GM13977 (cell line): Measurements from ENCODE around the gene PRKCE.

Source experiments
- DNase-seq: peaks from one replicate; pipeline ENCODE4 v3.0.0; 2012; ENCODE audit warnings: low spot score
- in situ Hi-C: fragments of 300-500 bp; cut with MboI; formaldehyde crosslinking; loops from one replicate; pipeline ENCODE4 v1.12.0; 2022; ENCODE audit warnings: low sequenced_read_pairs, low pct_unique_long_range_greater_than_20kb, mixed read lengths, inconsistent platforms; ENCODE audit not compliant: unreplicated experiment
- TF ChIP-seq, protein P1 (sequence below): IDR thresholded peaks from 2 replicates; pipeline ENCODE4 v1.5.1; 2012; ENCODE audit warnings: mild to moderate bottlenecking, control low read depth; ENCODE audit not compliant: insufficient read depth; ENCODE audit errors: extremely low read depth, missing control alignments

Gene PRKCE

DNA sequence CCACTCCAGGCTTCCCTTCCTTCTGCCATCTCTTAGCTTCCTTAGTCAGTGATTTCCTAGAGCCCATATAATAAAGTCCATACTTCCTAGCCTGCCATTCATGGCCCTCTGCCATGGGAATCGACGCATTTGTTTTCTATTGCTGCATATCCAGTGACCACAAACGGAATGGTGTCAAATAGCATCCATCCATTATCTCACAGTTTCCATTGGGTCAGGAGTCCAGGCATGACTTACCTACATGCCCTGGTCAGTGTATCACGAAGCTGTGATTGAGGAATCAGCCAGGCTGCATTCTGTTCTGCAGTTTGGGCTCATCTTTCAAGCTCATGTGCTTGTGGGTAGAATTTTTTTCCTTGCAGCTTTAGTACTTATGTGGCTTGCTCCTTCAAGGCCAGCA is 436.0 kb downstream of the PRKCE start:
- TF ChIP-seq, protein P1, sequence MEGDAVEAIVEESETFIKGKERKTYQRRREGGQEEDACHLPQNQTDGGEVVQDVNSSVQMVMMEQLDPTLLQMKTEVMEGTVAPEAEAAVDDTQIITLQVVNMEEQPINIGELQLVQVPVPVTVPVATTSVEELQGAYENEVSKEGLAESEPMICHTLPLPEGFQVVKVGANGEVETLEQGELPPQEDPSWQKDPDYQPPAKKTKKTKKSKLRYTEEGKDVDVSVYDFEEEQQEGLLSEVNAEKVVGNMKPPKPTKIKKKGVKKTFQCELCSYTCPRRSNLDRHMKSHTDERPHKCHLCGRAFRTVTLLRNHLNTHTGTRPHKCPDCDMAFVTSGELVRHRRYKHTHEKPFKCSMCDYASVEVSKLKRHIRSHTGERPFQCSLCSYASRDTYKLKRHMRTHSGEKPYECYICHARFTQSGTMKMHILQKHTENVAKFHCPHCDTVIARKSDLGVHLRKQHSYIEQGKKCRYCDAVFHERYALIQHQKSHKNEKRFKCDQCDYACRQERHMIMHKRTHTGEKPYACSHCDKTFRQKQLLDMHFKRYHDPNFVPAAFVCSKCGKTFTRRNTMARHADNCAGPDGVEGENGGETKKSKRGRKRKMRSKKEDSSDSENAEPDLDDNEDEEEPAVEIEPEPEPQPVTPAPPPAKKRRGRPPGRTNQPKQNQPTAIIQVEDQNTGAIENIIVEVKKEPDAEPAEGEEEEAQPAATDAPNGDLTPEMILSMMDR = no peak
- in situ Hi-C loops = no loop called here
- no peak for DNase-seq

DNA sequence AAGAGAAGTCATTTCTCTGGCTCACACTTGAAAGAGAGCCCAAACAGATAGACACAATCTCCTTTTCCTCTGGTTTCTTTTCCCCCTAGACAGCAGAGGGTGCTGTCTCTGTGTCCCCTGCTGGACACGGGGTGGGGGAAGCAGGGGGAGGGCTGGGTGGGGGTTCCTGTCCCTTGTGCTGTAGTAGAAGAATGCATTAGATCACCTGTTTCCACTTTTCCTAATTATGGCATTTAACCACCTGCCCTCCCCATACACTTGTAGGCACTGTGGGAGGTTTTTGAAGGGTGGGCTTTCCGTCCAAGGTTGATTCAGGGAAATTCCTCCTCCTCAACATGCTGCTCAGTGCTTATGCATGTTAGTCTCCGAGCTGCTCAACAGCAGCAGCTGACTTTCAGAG is 439.5 kb downstream of the PRKCE start:
- in situ Hi-C loops = no loop called here
- TF ChIP-seq, protein P1 = no peak

DNA sequence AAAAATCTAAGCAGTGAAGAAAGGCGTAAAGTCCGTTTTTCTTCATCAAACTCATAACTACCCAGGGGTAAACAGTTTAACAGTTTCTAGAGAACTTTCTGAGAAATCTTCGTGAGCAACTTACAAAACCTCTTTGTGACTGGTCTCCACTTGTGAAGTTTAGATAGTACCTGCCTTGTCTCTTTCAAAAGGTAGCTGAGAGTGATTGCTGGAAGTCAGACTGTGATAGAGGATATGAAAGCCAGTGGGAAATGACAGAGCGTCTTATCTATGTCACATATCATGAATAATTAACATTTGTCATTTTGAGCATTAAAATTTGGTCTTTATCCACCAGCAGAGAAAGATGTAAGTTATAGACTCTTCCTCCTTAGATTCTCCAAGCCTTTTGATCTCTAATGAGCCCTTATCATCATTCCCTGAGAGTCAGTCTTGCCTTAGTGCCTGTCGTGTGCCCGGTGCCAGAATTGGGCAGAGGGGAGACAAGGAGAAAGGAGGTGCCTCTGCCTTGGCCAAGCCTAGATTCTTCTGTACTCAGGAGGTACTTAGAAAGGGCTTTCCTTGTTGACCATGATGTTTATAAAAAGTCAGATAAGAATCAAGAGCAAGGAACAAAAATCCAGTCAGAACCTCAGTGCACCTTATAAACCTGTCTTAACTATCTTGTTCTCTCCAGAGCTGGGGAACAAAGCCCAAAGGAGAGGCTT is 440.6 kb downstream of the PRKCE start:
- DNase-seq = no peak
- in situ Hi-C loops = no loop called here
- TF ChIP-seq, protein P1 = no peak

More for the DNA sequence above, 439.5 kb downstream of the PRKCE start:
- DNase-seq = no peak

DNA sequence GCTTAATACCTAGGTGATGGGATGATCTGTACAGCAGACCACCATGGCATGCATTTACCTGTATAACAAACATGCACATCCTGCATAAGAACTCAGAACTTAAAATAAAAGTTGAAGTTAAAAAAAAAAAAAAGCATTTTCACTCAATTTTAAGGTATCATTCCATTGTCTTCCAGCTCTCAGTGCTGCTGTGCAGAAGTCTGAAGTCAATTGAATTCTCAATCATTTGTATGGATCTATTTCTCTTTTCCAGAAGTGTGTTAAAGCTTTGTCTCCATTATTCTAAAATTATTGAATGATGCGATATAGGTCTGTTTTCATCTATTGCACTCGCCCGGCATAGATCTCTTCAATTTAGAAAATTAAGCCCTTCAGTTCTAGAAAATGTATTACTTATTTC is 443.2 kb downstream of the PRKCE start:
- TF ChIP-seq, protein P1 = no peak
- in situ Hi-C loops = no loop called here

DNA sequence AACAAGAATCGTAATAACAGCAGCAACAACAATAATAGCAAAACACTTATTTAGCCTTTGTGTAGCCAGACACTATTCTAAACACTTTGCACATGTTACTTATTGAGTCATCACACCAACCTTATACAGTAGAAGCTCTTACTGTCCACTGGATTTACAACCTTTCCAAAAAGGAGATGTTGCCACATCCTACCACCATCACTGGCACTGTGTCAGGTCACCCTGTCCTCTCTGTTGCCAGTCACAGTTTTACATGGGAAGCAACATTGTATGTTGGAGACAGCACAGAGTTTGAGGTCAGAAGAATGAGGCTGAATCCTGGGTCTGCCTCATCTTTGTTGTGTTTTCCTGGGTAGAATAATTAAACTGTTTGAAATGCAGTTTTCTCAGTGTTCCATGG is 444.4 kb downstream of the PRKCE start:
- in situ Hi-C loops = no loop called here
- TF ChIP-seq, protein P1 = no peak
- no peak for DNase-seq

More for the DNA sequence above, 443.2 kb downstream of the PRKCE start:
- no peak for DNase-seq

DNA sequence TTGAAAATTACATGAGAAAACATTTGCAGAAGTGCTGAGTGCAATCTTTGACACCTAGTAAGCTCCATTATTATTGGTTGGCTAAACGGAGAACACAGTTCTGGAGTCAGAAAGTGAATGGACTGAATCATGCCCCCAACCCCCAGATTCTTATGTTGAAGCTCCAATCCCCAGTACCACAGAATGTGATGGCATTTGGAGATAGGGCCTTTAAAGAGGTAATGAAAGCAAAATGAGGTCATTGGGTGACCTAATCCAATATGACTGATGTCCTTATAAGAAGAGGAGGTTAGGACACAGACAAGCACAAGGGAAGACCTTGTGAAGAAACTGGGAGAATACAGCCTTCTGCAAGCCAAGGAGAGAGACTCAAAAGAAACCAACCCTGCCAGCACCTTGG is 444.8 kb downstream of the PRKCE start:
- TF ChIP-seq, protein P1 = no peak
- no peak for DNase-seq
- in situ Hi-C loops = no loop called here
